A549 (cell line): ENCODE measurements around the gene GSTT2B.

Experiments used
- ATOH8 ChIP-seq: fragments of 250-450 bp; sonication (Bioruptor Pico); IDR thresholded peaks from 2 replicates; pipeline ENCODE4 v1.5.0; 2020; ENCODE audit warnings: low read depth, mild to moderate bottlenecking, moderate library complexity
- CTCF ChIP-seq: fragments of >200 bp; sonication (Bioruptor Twin); formaldehyde crosslinking; IDR thresholded peaks from 3 replicates; pipeline ENCODE4 v1.5.1; 2016
- HOXB13 ChIP-seq: fragments of 250-450 bp; sonication (Bioruptor Pico); IDR thresholded peaks from 2 replicates; pipeline ENCODE4 v1.5.0; 2020; ENCODE audit warnings: low read depth, mild to moderate bottlenecking, moderate library complexity
- JUNB ChIP-seq: fragments of >200 bp; sonication (Bioruptor Twin); formaldehyde crosslinking; IDR thresholded peaks from 2 replicates; pipeline ENCODE4 v1.6.1; 2016
- MAFK ChIP-seq: fragments of 450-650 bp; IDR thresholded peaks from 2 replicates; pipeline ENCODE4 v1.6.1; 2014; ENCODE audit not compliant: partially characterized antibody
- MAZ ChIP-seq: fragments of 150-350 bp; IDR thresholded peaks from 2 replicates; pipeline ENCODE4 v1.6.1; 2014; ENCODE audit warnings: antibody characterized with exemption, low read depth, low read length, borderline replicate concordance
- MYC ChIP-seq: IDR thresholded peaks from 2 replicates; pipeline ENCODE4 v1.6.1; 2012; ENCODE audit warnings: mild to moderate bottlenecking, inconsistent platforms, low read length, improper control_type of control experiment, borderline replicate concordance
- POLR2AphosphoS2 ChIP-seq: conservative IDR thresholded peaks from 2 replicates; pipeline ENCODE4 v1.6.1; 2012; ENCODE audit warnings: low read length, improper control_type of control experiment, inconsistent platforms
- RARB ChIP-seq: fragments of 250-450 bp; sonication (Bioruptor Pico); IDR thresholded peaks from 2 replicates; pipeline ENCODE4 v1.8.0; 2021; ENCODE audit warnings: mild to moderate bottlenecking, moderate library complexity
- RFX5 ChIP-seq: fragments of 450-650 bp; IDR thresholded peaks from 2 replicates; pipeline ENCODE4 v1.7.1; 2014; ENCODE audit warnings: antibody characterized with exemption, mild to moderate bottlenecking, moderate library complexity
- TF ChIP-seq, protein P1 (sequence below): IDR thresholded peaks from 2 replicates; pipeline ENCODE4 v1.6.1; 2012
- TF ChIP-seq, protein P2 (sequence below): fragments of 450-650 bp; IDR thresholded peaks from 2 replicates; pipeline ENCODE4 v1.6.1; 2014; ENCODE audit warnings: antibody characterized with exemption

GRCh38 chr22:23925020-23925606 lies 35.9 kb downstream of the GSTT2B start:
- no peak for TF ChIP-seq CTCF
- TF ChIP-seq, protein P1, sequence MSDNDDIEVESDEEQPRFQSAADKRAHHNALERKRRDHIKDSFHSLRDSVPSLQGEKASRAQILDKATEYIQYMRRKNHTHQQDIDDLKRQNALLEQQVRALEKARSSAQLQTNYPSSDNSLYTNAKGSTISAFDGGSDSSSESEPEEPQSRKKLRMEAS = no peak
- no peak for TF ChIP-seq POLR2AphosphoS2
- TF ChIP-seq MYC = no peak
- TF ChIP-seq HOXB13 (CRISPR knock-in tag) = no peak
- TF ChIP-seq ATOH8 (CRISPR knock-in tag) = no peak
- no peak for TF ChIP-seq MAZ
- TF ChIP-seq RARB (CRISPR knock-in tag) = no peak
- TF ChIP-seq, protein P2, sequence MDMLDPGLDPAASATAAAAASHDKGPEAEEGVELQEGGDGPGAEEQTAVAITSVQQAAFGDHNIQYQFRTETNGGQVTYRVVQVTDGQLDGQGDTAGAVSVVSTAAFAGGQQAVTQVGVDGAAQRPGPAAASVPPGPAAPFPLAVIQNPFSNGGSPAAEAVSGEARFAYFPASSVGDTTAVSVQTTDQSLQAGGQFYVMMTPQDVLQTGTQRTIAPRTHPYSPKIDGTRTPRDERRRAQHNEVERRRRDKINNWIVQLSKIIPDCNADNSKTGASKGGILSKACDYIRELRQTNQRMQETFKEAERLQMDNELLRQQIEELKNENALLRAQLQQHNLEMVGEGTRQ = no peak
- TF ChIP-seq MAFK = no peak
- no peak for TF ChIP-seq JUNB
- no peak for TF ChIP-seq RFX5
